OCI-LY3 (cell line): ENCODE results near the gene GSTM4.
"Not testable (repeated sequence)": the region's sequence is repeated elsewhere in the genome, so short reads cannot be mapped to it uniquely, and the experiment has no call there.

ENCODE experiments used
- H2AFZ ChIP-seq: fragments of 200-600, 300-600 bp; shearing (Covaris generic); 2 replicates; pipeline ENCODE4 v1.6.0; 2014; ENCODE audit warnings: antibody characterized with exemption, low read depth, low read length
- H3K27ac ChIP-seq: fragments of 200-600, 300-600 bp; sonication (generic); 2 replicates; pipeline ENCODE4 v1.5.1; 2014; ENCODE audit warnings: mild to moderate bottlenecking, low read length, moderate library complexity, mixed read lengths
- H3K27me3 ChIP-seq: fragments of 200-600, 300-600 bp; sonication (generic); 2 replicates; pipeline ENCODE4 v1.6.1; 2014; ENCODE audit warnings: low read depth, low read length, mixed read lengths
- H3K36me3 ChIP-seq: fragments of 200-600, 300-600 bp; sonication (generic); replicated peaks from 2 replicates; pipeline ENCODE3; 2014; ENCODE audit warnings: low read depth, low read length, mixed read lengths
- H3K4me1 ChIP-seq: fragments of 300-600, 200-600 bp; sonication (generic); 2 replicates; pipeline ENCODE4 v1.6.1; 2014; ENCODE audit warnings: low read length, mixed read lengths
- H3K4me2 ChIP-seq: fragments of 200-600, 300-600 bp; sonication (generic); 2 replicates; pipeline ENCODE4 v1.6.1; 2014; ENCODE audit warnings: low read length, mixed read lengths
- H3K4me3 ChIP-seq: fragments of 300-600, 200-600 bp; sonication (generic); 2 replicates; pipeline ENCODE4 v1.5.1; 2014; ENCODE audit warnings: antibody characterized with exemption, mild to moderate bottlenecking, low read length, moderate library complexity
- H3K79me2 ChIP-seq: fragments of 300-600, 200-600 bp; shearing (Covaris generic); 2 replicates; pipeline ENCODE4 v1.6.1; 2014; ENCODE audit warnings: mild to moderate bottlenecking, low read length, mixed read lengths
- H3K9ac ChIP-seq: fragments of 300-600, 200-600 bp; shearing (Covaris generic); 2 replicates; pipeline ENCODE4 v1.6.0; 2014; ENCODE audit warnings: mild to moderate bottlenecking, low read length, moderate library complexity
- H3K9me3 ChIP-seq: fragments of 200-600, 300-600 bp; shearing (Covaris generic); 2 replicates; pipeline ENCODE4 v1.6.1; 2014; ENCODE audit warnings: low read length, mixed read lengths; ENCODE audit not compliant: insufficient read depth
- H4K20me1 ChIP-seq: fragments of 200-600, 300-600 bp; sonication (generic); 2 replicates; pipeline ENCODE4 v1.6.1; 2016; ENCODE audit warnings: low read length, mixed read lengths; ENCODE audit not compliant: insufficient read depth
- EZH2phosphoT487 ChIP-seq: fragments of 200-600 bp; shearing (Covaris generic); IDR thresholded peaks from 2 replicates; pipeline ENCODE4 v1.6.1; 2018; ENCODE audit warnings: antibody characterized with exemption, mixed run types, low read depth
- TF ChIP-seq, protein P1 (sequence below): fragments of 200-600, 300-600 bp; sonication (generic); IDR thresholded peaks from 2 replicates; pipeline ENCODE4 v1.5.1; 2014; ENCODE audit warnings: antibody characterized with exemption, low read length, low read depth

Gene GSTM4

GRCh38 chr1:109687641-109688499 is 32.0 kb downstream of the GSTM4 start, which contains the start of gene GSTM1:
GSTM1 (plus strand) TSS chr1:109687817; CDS start chr1:109687874, 57 bp downstream.
- TF ChIP-seq, protein P1, sequence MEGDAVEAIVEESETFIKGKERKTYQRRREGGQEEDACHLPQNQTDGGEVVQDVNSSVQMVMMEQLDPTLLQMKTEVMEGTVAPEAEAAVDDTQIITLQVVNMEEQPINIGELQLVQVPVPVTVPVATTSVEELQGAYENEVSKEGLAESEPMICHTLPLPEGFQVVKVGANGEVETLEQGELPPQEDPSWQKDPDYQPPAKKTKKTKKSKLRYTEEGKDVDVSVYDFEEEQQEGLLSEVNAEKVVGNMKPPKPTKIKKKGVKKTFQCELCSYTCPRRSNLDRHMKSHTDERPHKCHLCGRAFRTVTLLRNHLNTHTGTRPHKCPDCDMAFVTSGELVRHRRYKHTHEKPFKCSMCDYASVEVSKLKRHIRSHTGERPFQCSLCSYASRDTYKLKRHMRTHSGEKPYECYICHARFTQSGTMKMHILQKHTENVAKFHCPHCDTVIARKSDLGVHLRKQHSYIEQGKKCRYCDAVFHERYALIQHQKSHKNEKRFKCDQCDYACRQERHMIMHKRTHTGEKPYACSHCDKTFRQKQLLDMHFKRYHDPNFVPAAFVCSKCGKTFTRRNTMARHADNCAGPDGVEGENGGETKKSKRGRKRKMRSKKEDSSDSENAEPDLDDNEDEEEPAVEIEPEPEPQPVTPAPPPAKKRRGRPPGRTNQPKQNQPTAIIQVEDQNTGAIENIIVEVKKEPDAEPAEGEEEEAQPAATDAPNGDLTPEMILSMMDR = no peak
- no peak for TF ChIP-seq EZH2phosphoT487
- Histone ChIP-seq H3K36me3 (no peaks in the 10 kb centered on the region), H2AFZ (no peak within 1 kb of the TSS), H3K27ac (no peak within 1 kb of the TSS), H3K4me3 (no peak within 1 kb of the TSS), H3K27me3 (no peaks in the 10 kb centered on the region), H3K9me3 (no peaks in the 10 kb centered on the region), H3K4me1 (no peaks in the 10 kb centered on the region), H3K79me2 (no peaks in the 10 kb centered on the region), H3K9ac (no peak within 1 kb of the TSS), H4K20me1 (no peaks in the 10 kb centered on the region), H3K4me2 (no peak within 1 kb of the TSS)

GRCh38 chr1:109689844-109690405 is 34.0 kb downstream of the GSTM4 start:
- H3K27me3 ChIP-seq = no peaks in the 10 kb centered on the region
- TF ChIP-seq, protein P1 = no peak
- no peak for TF ChIP-seq EZH2phosphoT487
- no peaks in the 10 kb centered on the region for H3K4me1 ChIP-seq
- no peak overlapping the region for H3K9ac ChIP-seq
- H3K27ac ChIP-seq = no peak overlapping the region
- H3K36me3 ChIP-seq = no peaks in the 10 kb centered on the region
- H3K4me2 ChIP-seq = no peak overlapping the region
- no peak overlapping the region for H2AFZ ChIP-seq
- H3K9me3 ChIP-seq = no peaks in the 10 kb centered on the region
- no peaks in the 10 kb centered on the region for H3K79me2 ChIP-seq
- H3K4me3 ChIP-seq = no peak overlapping the region
- H4K20me1 ChIP-seq = no peaks in the 10 kb centered on the region

- TF ChIP-seq EZH2phosphoT487 = no peak
- TF ChIP-seq, protein P1 = no peak
- Histone ChIP-seq H3K9ac (no peak overlapping the region), H3K4me3 (no peak overlapping the region), H2AFZ (no peak overlapping the region), H3K4me2 (no peak overlapping the region), H4K20me1 (no peaks in the 10 kb centered on the region), H3K36me3 (no peaks in the 10 kb centered on the region), H3K27me3 (no peaks in the 10 kb centered on the region), H3K4me1 (no peaks in the 10 kb centered on the region), H3K27ac (no peak overlapping the region), H3K79me2 (no peaks in the 10 kb centered on the region), H3K9me3 (no peaks in the 10 kb centered on the region)
Observed at GRCh38 chr1:109691759-109692158, 35.9 kb downstream of the GSTM4 start.

GRCh38 chr1:109694400-109694799 is 38.5 kb downstream of the GSTM4 start:
- not testable (repeated sequence) for H3K4me1 ChIP-seq, H3K27ac ChIP-seq, H3K36me3 ChIP-seq, H2AFZ ChIP-seq, H4K20me1 ChIP-seq, H3K27me3 ChIP-seq, H3K4me2 ChIP-seq, H3K4me3 ChIP-seq, H3K79me2 ChIP-seq, H3K9ac ChIP-seq, H3K9me3 ChIP-seq

- H3K4me1 ChIP-seq, H2AFZ ChIP-seq, H3K9me3 ChIP-seq, H3K79me2 ChIP-seq, H3K4me3 ChIP-seq, H3K4me2 ChIP-seq, H3K9ac ChIP-seq, H3K27me3 ChIP-seq, H3K27ac ChIP-seq, H3K36me3 ChIP-seq, H4K20me1 ChIP-seq: not testable (repeated sequence)
Observed at GRCh38 chr1:109695138-109695537, 39.2 kb downstream of the GSTM4 start.
